H1 (cell line): ENCODE results near the gene ST14. TPM values are rescaled to one million over a fixed set of nuclear protein-coding genes. Genes with fewer than 3 reads are reported as not detected.

ENCODE experiments used
- CTCF ChIA-PET: fragments of 300-600 bp; sonication (Branson Sonifier 250); formaldehyde crosslinking; loops from one replicate; lab custom pipeline; 2021; ENCODE audit not compliant: partially characterized antibody; lab: Charles Lee
- POLR2A ChIA-PET: fragments of 300-600 bp; sonication (Branson Sonifier 250); formaldehyde crosslinking; loops from one replicate; lab custom pipeline; 2021; ENCODE audit warnings: inconsistent platforms; ENCODE audit not compliant: partially characterized antibody; lab: Charles Lee
- DNase-seq, 2 experiments: peaks; one replicate each; pipeline versions ENCODE4 v3.0.0 to v3.0.0-alpha.2; 2010 to 2022; ENCODE audit warnings: low spot score in 2 of 2, low read depth in 1 of 2, mixed read lengths in 1 of 2
- FAIRE-seq: peaks from 2 replicates; lab custom pipeline; 2011; peaks lifted over from hg19 to GRCh38; lab: Jason Lieb, UNC
- H2AFZ ChIP-seq: 2 replicates; pipeline ENCODE4 v1.8.1; 2012; ENCODE audit warnings: low read length, inconsistent platforms
- H2AK5ac ChIP-seq: 2 replicates; pipeline ENCODE4 v1.6.1; 2013; ENCODE audit warnings: low read depth, low read length
- H2BK120ac ChIP-seq: replicated peaks from 2 replicates; pipeline ENCODE3; 2013; ENCODE audit warnings: low read depth, low read length, inconsistent platforms
- H2BK12ac ChIP-seq: 2 replicates; pipeline ENCODE4 v1.6.1; 2013; ENCODE audit warnings: low read depth, low read length
- H2BK15ac ChIP-seq: 2 replicates; pipeline ENCODE4 v1.6.1; 2013; ENCODE audit warnings: low read length
- H2BK20ac ChIP-seq: 2 replicates; pipeline ENCODE4 v1.6.1; 2013; ENCODE audit warnings: low read length
- H2BK5ac ChIP-seq: 2 replicates; pipeline ENCODE4 v1.6.1; 2013; ENCODE audit warnings: low read depth, low read length
- H3K14ac ChIP-seq: 2 replicates; pipeline ENCODE4 v1.6.1; 2013; ENCODE audit warnings: inconsistent platforms; ENCODE audit not compliant: insufficient read length
- H3K18ac ChIP-seq: 2 replicates; pipeline ENCODE4 v1.6.1; 2013; ENCODE audit warnings: low read length; ENCODE audit errors: extremely low read depth
- H3K23ac ChIP-seq: 2 replicates; pipeline ENCODE4 v1.6.1; 2013; ENCODE audit warnings: inconsistent platforms; ENCODE audit not compliant: insufficient read length
- H3K23me2 ChIP-seq: 2 replicates; pipeline ENCODE4 v1.6.1; 2013; ENCODE audit warnings: low read depth, low read length
- H3K27ac ChIP-seq: 2 replicates; pipeline ENCODE4 v1.6.1; 2011; ENCODE audit warnings: low read depth, low read length, inconsistent platforms
- H3K27me3 ChIP-seq, 4 experiments: replicated peaks in 1 of 4; 1 replicate in 1 of 4; 2 replicates in 3 of 4; pipeline versions ENCODE4 v1.6.1 to v1.8.1; 2011 to 2013; ENCODE audit warnings: low read length in 3 of 4, mild to moderate bottlenecking in 3 of 4, inconsistent platforms in 2 of 4, mixed read lengths in 2 of 4, moderate library complexity in 1 of 4; ENCODE audit not compliant: control insufficient read depth in 3 of 4, insufficient read depth in 3 of 4; ENCODE audit errors: extremely low read depth in 1 of 4
- H3K36me3 ChIP-seq, 4 experiments: 2 replicates each; pipeline versions ENCODE4 v1.6.1 to v1.8.1; 2011 to 2013; ENCODE audit warnings: mild to moderate bottlenecking in 4 of 4, low read length in 3 of 4, moderate library complexity in 2 of 4, control low read depth in 1 of 4, inconsistent platforms in 1 of 4; ENCODE audit not compliant: insufficient read depth in 4 of 4, control insufficient read depth in 2 of 4
- H3K4ac ChIP-seq: replicated peaks from 2 replicates; pipeline ENCODE3; 2013; ENCODE audit warnings: low read length, low read depth, mixed read lengths, inconsistent platforms; ENCODE audit not compliant: insufficient read length
- H3K4me1 ChIP-seq, 4 experiments: replicated peaks in 1 of 4; 1 replicate in 1 of 4; 2 replicates in 3 of 4; pipeline versions ENCODE4 v1.6.1 to v1.8.1; 2011 to 2013; ENCODE audit warnings: low read length in 3 of 4, inconsistent platforms in 2 of 4, mixed read lengths in 1 of 4; ENCODE audit not compliant: insufficient read depth in 4 of 4, control insufficient read depth in 3 of 4
- H3K4me2 ChIP-seq, 2 experiments: 2 replicates each; pipeline versions ENCODE4 v1.6.1 to v1.8.1; 2011 to 2013; ENCODE audit warnings: low read depth in 2 of 2, low read length in 2 of 2, control low read depth in 1 of 2, inconsistent platforms in 1 of 2, mild to moderate bottlenecking in 1 of 2; ENCODE audit not compliant: insufficient read depth in 1 of 2
- H3K4me3 ChIP-seq, 4 experiments: fragments of 200-600, 300-600 bp in 1 of 4; sonication (generic), shearing (Covaris generic), sonication (Bioruptor Twin) in 1 of 4; 2 replicates each; pipeline versions ENCODE4 v1.5.1 to v1.8.1; 2011 to 2016; ENCODE audit warnings: low read length in 4 of 4, low read depth in 3 of 4, control low read depth in 2 of 4, inconsistent platforms in 2 of 4, mild to moderate bottlenecking in 2 of 4, mixed read lengths in 1 of 4, moderate library complexity in 1 of 4; ENCODE audit not compliant: insufficient read depth in 2 of 4; ENCODE audit errors: extremely low read depth in 1 of 4
- H3K56ac ChIP-seq: replicated peaks from 2 replicates; pipeline ENCODE3; 2013; ENCODE audit warnings: low read depth, mild to moderate bottlenecking, mixed read lengths, low read length, inconsistent platforms; ENCODE audit not compliant: insufficient read length
- H3K79me1 ChIP-seq: 2 replicates; pipeline ENCODE4 v1.6.1; 2013; ENCODE audit warnings: low read depth, low read length, control low read depth
- H3K79me2 ChIP-seq, 2 experiments: 2 replicates each; pipeline versions ENCODE4 v1.6.1 to v1.8.1; 2012 to 2013; ENCODE audit warnings: low read length in 2 of 2, mild to moderate bottlenecking in 2 of 2, inconsistent platforms in 1 of 2; ENCODE audit not compliant: insufficient read depth in 2 of 2, control insufficient read depth in 1 of 2
- H3K9ac ChIP-seq, 4 experiments: replicated peaks in 1 of 4; 1 replicate in 1 of 4; 2 replicates in 3 of 4; pipeline versions ENCODE4 v1.6.1 to v1.8.1; 2011 to 2013; ENCODE audit warnings: low read depth in 3 of 4, low read length in 3 of 4, control low read depth in 2 of 4, mild to moderate bottlenecking in 2 of 4, moderate library complexity in 2 of 4, inconsistent platforms in 1 of 4; ENCODE audit errors: extremely low read depth in 1 of 4
- H3K9me3 ChIP-seq, 2 experiments: 2 replicates each; pipeline versions ENCODE4 v1.6.1 to v1.8.1; 2012 to 2013; ENCODE audit warnings: mild to moderate bottlenecking in 2 of 2, moderate library complexity in 2 of 2, control low read depth in 1 of 2, inconsistent platforms in 1 of 2, low read depth in 1 of 2, low read length in 1 of 2, mixed read lengths in 1 of 2; ENCODE audit not compliant: insufficient read depth in 2 of 2
- H4K20me1 ChIP-seq, 2 experiments: replicated peaks in 1 of 2; 2 replicates each; pipeline versions ENCODE3 to v1.8.1; 2011 to 2013; ENCODE audit warnings: inconsistent platforms in 2 of 2, low read length in 2 of 2, mild to moderate bottlenecking in 1 of 2; ENCODE audit not compliant: insufficient read depth in 2 of 2, control insufficient read depth in 1 of 2
- H4K5ac ChIP-seq: 2 replicates; pipeline ENCODE4 v1.6.1; 2013; ENCODE audit warnings: low read length, low read depth, mixed read lengths, inconsistent platforms; ENCODE audit not compliant: insufficient read length
- H4K8ac ChIP-seq: 2 replicates; pipeline ENCODE4 v1.8.0; 2013; ENCODE audit warnings: mild to moderate bottlenecking, moderate library complexity, low read length, inconsistent platforms; ENCODE audit not compliant: insufficient read depth; ENCODE audit errors: extremely low read depth
- H4K91ac ChIP-seq: replicated peaks from 2 replicates; pipeline ENCODE3; 2013; ENCODE audit warnings: low read length, mixed read lengths, inconsistent platforms; ENCODE audit not compliant: insufficient read length
- BACH1 ChIP-seq: IDR thresholded peaks from 2 replicates; pipeline ENCODE4 v1.6.1; 2012; ENCODE audit warnings: low read length, improper control_type of control experiment
- CEBPB ChIP-seq: IDR thresholded peaks from 2 replicates; pipeline ENCODE4 v1.6.1; 2012; ENCODE audit warnings: low read depth, low read length
- FOSL1 ChIP-seq: IDR thresholded peaks from 2 replicates; pipeline ENCODE4 v1.6.1; 2011; ENCODE audit warnings: mild to moderate bottlenecking, low read depth, low read length, moderate library complexity; ENCODE audit not compliant: insufficient read depth
- HDAC2 ChIP-seq, 2 experiments: fragments of 300-600 bp in 1 of 2; sonication (generic) in 1 of 2; IDR thresholded peaks; 2 replicates each; pipeline ENCODE4 v1.6.1; 2011 to 2012; ENCODE audit warnings: low read depth in 2 of 2, low read length in 2 of 2, mild to moderate bottlenecking in 2 of 2, moderate library complexity in 2 of 2, borderline replicate concordance in 1 of 2, inconsistent platforms in 1 of 2
- JUND ChIP-seq: IDR thresholded peaks from 2 replicates; pipeline ENCODE4 v1.6.1; 2011; ENCODE audit warnings: mild to moderate bottlenecking, improper control_type of control experiment, low read length
- KDM5A ChIP-seq: fragments of 200-600 bp; IDR thresholded peaks from 2 replicates; pipeline ENCODE4 v1.7.1; 2012; ENCODE audit warnings: mild to moderate bottlenecking, low read length, inconsistent platforms, mixed read lengths
- POLR2AphosphoS5 ChIP-seq: IDR thresholded peaks from 2 replicates; pipeline ENCODE4 v1.6.1; 2011; ENCODE audit warnings: low read depth, low read length
- POU5F1 ChIP-seq: IDR thresholded peaks from 2 replicates; pipeline ENCODE4 v1.6.1; 2011; ENCODE audit warnings: low read depth, mild to moderate bottlenecking, low read length, moderate library complexity
- RAD21 ChIP-seq, 2 experiments: IDR thresholded peaks in 1 of 2; conservative IDR thresholded peaks in 1 of 2; 2 replicates each; pipeline ENCODE4 v1.6.1; 2011; ENCODE audit warnings: low read depth in 2 of 2, low read length in 2 of 2, improper control_type of control experiment in 1 of 2, inconsistent platforms in 1 of 2, mild to moderate bottlenecking in 1 of 2, moderate library complexity in 1 of 2
- SP2 ChIP-seq: IDR thresholded peaks from 2 replicates; pipeline ENCODE4 v1.6.1; 2012; ENCODE audit warnings: mild to moderate bottlenecking, low read length, inconsistent platforms
- SUZ12 ChIP-seq: fragments of 200-600 bp; sonication (generic); IDR thresholded peaks from 2 replicates; pipeline ENCODE4 v1.6.1; 2012; ENCODE audit warnings: mild to moderate bottlenecking, inconsistent platforms, low read length, moderate library complexity, mixed read lengths
- TCF12 ChIP-seq: IDR thresholded peaks from 2 replicates; pipeline ENCODE4 v1.6.1; 2011; ENCODE audit warnings: low read depth, mild to moderate bottlenecking, low read length
- TEAD4 ChIP-seq: IDR thresholded peaks from 2 replicates; pipeline ENCODE4 v1.6.1; 2012; ENCODE audit warnings: low read depth, low read length, inconsistent platforms, mixed read lengths
- ZNF274 ChIP-seq: IDR thresholded peaks from 2 replicates; pipeline ENCODE4 v1.7.0; 2012; ENCODE audit warnings: low read length, borderline replicate concordance; ENCODE audit errors: extremely low read depth
- WGBS, 2 experiments: shearing (Covaris generic) in 1 of 2; methylation state at CpG; one replicate each; pipeline versions ENCODE4 v1.1.6 to v1.1.7; 2013 to 2015; ENCODE audit warnings: low lambda C conversion rate in 2 of 2, mixed read lengths in 2 of 2, inconsistent platforms in 1 of 2, low coverage in 1 of 2, missing lambda C conversion rate in 1 of 2; ENCODE audit not compliant: insufficient replicate concordance in 2 of 2, insufficient coverage in 1 of 2, insufficient read length in 1 of 2; ENCODE audit errors: extremely low coverage in 1 of 2, missing lambda C conversion rate in 1 of 2; 5-methylcytosine and 5-hydroxymethylcytosine counted together
- polyA plus RNA-seq, 7 experiments: library from polyadenylated mRNA; depleted of rRNA in 3 of 7; stranded (reverse) in 5 of 7; unstranded in 2 of 7; fragments of >200 nt in 5 of 7; fragments of 200-250 nt in 2 of 7; gene quantifications; 1 replicate in 5 of 7; 2 replicates in 1 of 7; 4 replicates in 1 of 7; pipeline versions ENCODE4 v1.2.1 to v1.2.3, GENCODE V29; 2011 to 2013; ENCODE audit warnings: missing spikeins in 2 of 7, mixed read lengths in 2 of 7
- total RNA-seq: library from RNA; stranded (reverse); fragmentation: NEBNext Ultra II Directional; extraction: Animal tissue kit (Norgen Biotek cat#: 25700); gene quantifications from 2 replicates; pipeline ENCODE4 v1.2.1, GENCODE V29; 2021

ST14 gene
- total and polyA plus RNA-seq, 2 of the 8 experiments (the other 6 are each of a cell fraction or from before 2014, with no cell fraction given) = 22.4 to 24.9 TPM

DNA sequence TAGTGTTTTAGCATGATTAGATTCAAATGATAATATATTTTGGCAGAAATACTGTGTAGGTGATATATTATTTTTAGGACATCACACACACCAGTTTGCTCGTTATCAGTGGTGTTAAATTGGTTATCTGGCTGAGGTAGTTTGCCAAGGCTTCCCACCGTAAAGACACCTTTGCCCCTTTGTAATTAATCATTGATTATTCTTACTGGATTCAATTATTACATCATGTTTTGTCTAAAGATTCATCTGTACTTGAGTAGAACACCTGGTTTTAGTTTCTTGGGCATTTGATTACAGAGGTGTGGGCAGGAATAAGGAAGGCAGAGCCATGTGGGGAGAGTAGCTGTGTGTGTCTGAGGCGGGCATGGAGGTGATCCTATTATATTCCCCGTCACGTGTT lies 39.5 kb upstream of the ST14 start:
- H3K9ac ChIP-seq = no peak overlapping the region
- H3K18ac ChIP-seq = no peak overlapping the region
- H4K20me1 ChIP-seq = peaks cover 0 to 3% of the 10 kb centered on the region in 2 experiments
- FAIRE-seq (no peak), DNase-seq (no peak)
- no peak overlapping the region for H3K4ac ChIP-seq
- H3K56ac ChIP-seq = no peak overlapping the region
- no peak overlapping the region for H4K5ac ChIP-seq
- no peak overlapping the region for H2AK5ac ChIP-seq
- H2BK15ac ChIP-seq = no peak overlapping the region
- H2BK20ac ChIP-seq = no peak overlapping the region
- H3K4me3 ChIP-seq = no peak overlapping the region
- H3K4me2 ChIP-seq = no peak overlapping the region
- no peak overlapping the region for H2AFZ ChIP-seq
- H4K91ac ChIP-seq = no peak overlapping the region
- no peak overlapping the region for H3K27ac ChIP-seq
- no peaks in the 10 kb centered on the region for H3K9me3 ChIP-seq
- H2BK12ac ChIP-seq = no peak overlapping the region
- peaks cover 12 to 40% (median 33%) of the 10 kb centered on the region in 4 experiments for H3K36me3 ChIP-seq
- no peak overlapping the region for H2BK120ac ChIP-seq
- no peak overlapping the region for H3K23ac ChIP-seq
- H3K27me3 ChIP-seq = no peaks in the 10 kb centered on the region
- ChIA-PET CTCF (interaction anchor here (1.1 to 10.2 kb wide), 3 partner anchors 14 to 174 kb away, joined by 3 to 92 read pairs (median 3); no protein-coding TSS in a partner anchor), POLR2A (no interaction called here)
- 90% methylated on average over 5 of the region's 5 CpGs; no CpG with 5 or more reads in 1 of the 2 experiments for WGBS, 2 experiments
- H3K23me2 ChIP-seq = no peaks in the 10 kb centered on the region; the same call in 1 of the 2 replicates
- no peak overlapping the region for H2BK5ac ChIP-seq
- peaks cover 11% of the 10 kb centered on the region for H3K79me1 ChIP-seq
- peaks cover 0 to 3% (median 1%) of the 10 kb centered on the region in 4 experiments; a peak in 1 of 7 replicates for H3K4me1 ChIP-seq
- H4K8ac ChIP-seq = no peak overlapping the region
- H3K79me2 ChIP-seq = peaks cover 0 to 30% of the 10 kb centered on the region in 2 experiments; a peak in 2 of 4 replicates
- no peak overlapping the region for H3K14ac ChIP-seq
- TF ChIP-seq TEAD4 = no peak
- no peak for TF ChIP-seq POU5F1
- no peak for TF ChIP-seq BACH1
- no peak for TF ChIP-seq SUZ12
- TF ChIP-seq HDAC2 (IDR thresholded peaks at IDR 0.05; ENCODE audit: borderline replicate concordance in 1 of 2, low read depth in 2 of 2, low read length in 2 of 2) = no peak
- TF ChIP-seq CEBPB = no peak
- TF ChIP-seq ZNF274 = no peak
- no peak for TF ChIP-seq POLR2AphosphoS5
- no peak for TF ChIP-seq SP2
- no peak for TF ChIP-seq RAD21 (IDR thresholded peaks at IDR 0.05 in 1 of 2, conservative IDR thresholded peaks at IDR 0.05 in 1 of 2; ENCODE audit: low read depth in 2 of 2, low read length in 2 of 2)
- TF ChIP-seq JUND = no peak
- no peak for TF ChIP-seq FOSL1
- TF ChIP-seq KDM5A = no peak
- TF ChIP-seq TCF12 = no peak
